Activated naive CD4-positive, alpha-beta T cell (primary cell): Measurements from ENCODE around the gene GREB1L.

Source experiments
- DNase-seq, 4 experiments: peaks; one replicate each; lab custom pipeline; 2025; lab: John Stamatoyannopoulos, UW

GREB1L gene

GRCh38 chr18:21484851-21485636 is 243.0 kb downstream of the GREB1L start:
- DNase-seq = no peak

- no peak for DNase-seq
Observed at GRCh38 chr18:21486905-21487437, 244.9 kb downstream of the GREB1L start.

GRCh38 chr18:21489119-21489750 is 247.2 kb downstream of the GREB1L start:
- DNase-seq = no peak

- no peak for DNase-seq
Observed at GRCh38 chr18:21489919-21490495, 248.0 kb downstream of the GREB1L start.

- no peak for DNase-seq
Observed at GRCh38 chr18:21490748-21491147, 248.7 kb downstream of the GREB1L start.

- DNase-seq = no peak
Observed at GRCh38 chr18:21496277-21496835, 254.3 kb downstream of the GREB1L start.

- DNase-seq = no peak
Observed at GRCh38 chr18:21499997-21500396, 258.0 kb downstream of the GREB1L start.

GRCh38 chr18:21502661-21503060 is 260.6 kb downstream of the GREB1L start:
- DNase-seq = no peak

- DNase-seq = no peak
Observed at GRCh38 chr18:21507913-21508701, 266.1 kb downstream of the GREB1L start.

- no peak for DNase-seq
Observed at GRCh38 chr18:21509062-21509461, 267.0 kb downstream of the GREB1L start.

- no peak for DNase-seq
Observed at GRCh38 chr18:21513292-21513691, 271.3 kb downstream of the GREB1L start.

- no peak for DNase-seq
Observed at GRCh38 chr18:21513741-21514140, 271.7 kb downstream of the GREB1L start.

- no peak for DNase-seq
Observed at GRCh38 chr18:21522530-21522929, 280.5 kb downstream of the GREB1L start.

- DNase-seq = no peak
Observed at GRCh38 chr18:21525916-21526315, 283.9 kb downstream of the GREB1L start.

- DNase-seq = no peak
Observed at GRCh38 chr18:21526463-21526862, 284.4 kb downstream of the GREB1L start.

GRCh38 chr18:21534327-21534726 is 292.3 kb downstream of the GREB1L start:
- no peak for DNase-seq

- no peak for DNase-seq
Observed at GRCh38 chr18:21538230-21538629, 296.2 kb downstream of the GREB1L start.

- DNase-seq = no peak
Observed at GRCh38 chr18:21546423-21546822, 304.4 kb downstream of the GREB1L start.

- no peak for DNase-seq
Observed at GRCh38 chr18:21548647-21549046, 306.6 kb downstream of the GREB1L start.

- no peak for DNase-seq
Observed at GRCh38 chr18:21550510-21550970, 308.5 kb downstream of the GREB1L start.

GRCh38 chr18:21557607-21558253 is 315.7 kb downstream of the GREB1L start:
- DNase-seq = no peak
